H9 (cell line): ENCODE data around the gene SH3RF2. TPM values are rescaled to one million over a fixed set of nuclear protein-coding genes. Genes with fewer than 3 reads are reported as not detected.
"Not testable (repeated sequence)": the region's sequence is repeated elsewhere in the genome, so short reads cannot be mapped to it uniquely, and the experiment has no call there.

Experiments used
- DNase-seq: peaks from one replicate; pipeline ENCODE4 v3.0.0-alpha.2; 2017
- H2AFZ ChIP-seq: one replicate; pipeline ENCODE4 v1.6.1; 2013; ENCODE audit warnings: mild to moderate bottlenecking, low read length, control low read depth, moderate library complexity
- H2AK5ac ChIP-seq: 2 replicates; pipeline ENCODE4 v1.6.1; 2013; ENCODE audit warnings: low read length, control low read depth, mixed read lengths; ENCODE audit not compliant: insufficient read length
- H2BK120ac ChIP-seq: one replicate; pipeline ENCODE4 v1.6.1; 2013; ENCODE audit warnings: low read depth, mild to moderate bottlenecking, low read length, control low read depth, inconsistent platforms; ENCODE audit not compliant: poor library complexity, severe bottlenecking
- H2BK12ac ChIP-seq: 2 replicates; pipeline ENCODE4 v1.6.1; 2013; ENCODE audit warnings: low read length, control low read depth, mixed read lengths, low read depth; ENCODE audit not compliant: insufficient read length
- H2BK15ac ChIP-seq: 2 replicates; pipeline ENCODE4 v1.6.1; 2013; ENCODE audit warnings: low read depth, low read length, control low read depth
- H2BK20ac ChIP-seq: one replicate; pipeline ENCODE4 v1.6.1; 2013; ENCODE audit warnings: low read depth, mild to moderate bottlenecking, low read length, control low read depth, inconsistent platforms; ENCODE audit not compliant: poor library complexity, severe bottlenecking
- H2BK5ac ChIP-seq: 2 replicates; pipeline ENCODE4 v1.6.1; 2013; ENCODE audit warnings: low read length, control low read depth, mixed read lengths; ENCODE audit not compliant: insufficient read length
- H3K14ac ChIP-seq: 2 replicates; pipeline ENCODE4 v1.6.1; 2013; ENCODE audit warnings: low read length, control low read depth; ENCODE audit not compliant: insufficient read depth
- H3K18ac ChIP-seq: 2 replicates; pipeline ENCODE4 v1.6.1; 2013; ENCODE audit warnings: low read depth, mild to moderate bottlenecking, mixed read lengths, low read length, control low read depth; ENCODE audit not compliant: insufficient read length
- H3K23ac ChIP-seq: 2 replicates; pipeline ENCODE4 v1.6.1; 2013; ENCODE audit warnings: low read length, control low read depth, mixed read lengths, low read depth; ENCODE audit not compliant: insufficient read length
- H3K23me2 ChIP-seq: 2 replicates; pipeline ENCODE4 v1.6.1; 2013; ENCODE audit warnings: low read depth, mild to moderate bottlenecking, mixed read lengths, low read length, control low read depth; ENCODE audit not compliant: insufficient read length, poor library complexity, severe bottlenecking
- H3K27ac ChIP-seq: 2 replicates; pipeline ENCODE4 v1.5.1; 2013; ENCODE audit warnings: low read length, control low read depth, mixed read lengths, low read depth; ENCODE audit not compliant: insufficient read length
- H3K27me3 ChIP-seq: 2 replicates; pipeline ENCODE4 v1.6.1; 2013; ENCODE audit warnings: low read length, control low read depth, inconsistent platforms; ENCODE audit not compliant: insufficient read depth
- H3K4ac ChIP-seq: 2 replicates; pipeline ENCODE4 v1.6.1; 2013; ENCODE audit warnings: low read depth, mild to moderate bottlenecking, control low read depth, inconsistent platforms, low read length, moderate library complexity
- H3K4me1 ChIP-seq: 2 replicates; pipeline ENCODE4 v1.6.1; 2013; ENCODE audit warnings: low read length, control low read depth, inconsistent platforms; ENCODE audit not compliant: insufficient read depth
- H3K4me2 ChIP-seq: 2 replicates; pipeline ENCODE4 v1.6.1; 2013; ENCODE audit warnings: low read length, control low read depth, mixed read lengths; ENCODE audit not compliant: insufficient read length, insufficient read depth
- H3K56ac ChIP-seq: 2 replicates; pipeline ENCODE4 v1.6.1; 2013; ENCODE audit warnings: low read depth, mild to moderate bottlenecking, mixed read lengths, low read length, control low read depth; ENCODE audit not compliant: insufficient read length
- H3K79me1 ChIP-seq: 2 replicates; pipeline ENCODE4 v1.6.1; 2013; ENCODE audit warnings: low read depth, mild to moderate bottlenecking, moderate library complexity, low read length, control low read depth, inconsistent platforms; ENCODE audit not compliant: insufficient read depth, poor library complexity, severe bottlenecking
- H3K79me2 ChIP-seq: 2 replicates; pipeline ENCODE4 v1.6.1; 2013; ENCODE audit warnings: low read length, control low read depth, inconsistent platforms; ENCODE audit not compliant: insufficient read depth
- H3K9ac ChIP-seq: 2 replicates; pipeline ENCODE4 v1.6.1; 2013; ENCODE audit warnings: low read length, control low read depth, mixed read lengths; ENCODE audit not compliant: insufficient read length; ENCODE audit errors: extremely low read depth
- H3K9me3 ChIP-seq: one replicate; pipeline ENCODE4 v1.6.1; 2013; ENCODE audit warnings: low read depth, low read length, inconsistent platforms; ENCODE audit not compliant: control insufficient read depth
- H3T11ph ChIP-seq: one replicate; pipeline ENCODE4 v1.6.1; 2013; ENCODE audit warnings: mild to moderate bottlenecking, low read length, control low read depth, inconsistent platforms
- H4K20me1 ChIP-seq: one replicate; pipeline ENCODE4 v1.6.1; 2013; ENCODE audit not compliant: control insufficient read depth, insufficient read length, insufficient read depth
- H4K5ac ChIP-seq: 2 replicates; pipeline ENCODE4 v1.6.1; 2013; ENCODE audit warnings: low read depth, mild to moderate bottlenecking, mixed read lengths, low read length, control low read depth; ENCODE audit not compliant: insufficient read length
- H4K8ac ChIP-seq: replicated peaks from 2 replicates; pipeline ENCODE4 v1.6.1; 2013; ENCODE audit warnings: low read length, control low read depth, mixed read lengths, low read depth; ENCODE audit not compliant: insufficient read length
- H4K91ac ChIP-seq: 2 replicates; pipeline ENCODE4 v1.6.1; 2013; ENCODE audit warnings: low read depth, mild to moderate bottlenecking, moderate library complexity, mixed read lengths, low read length, control low read depth; ENCODE audit not compliant: insufficient read length
- H3K27ac Mint-ChIP-seq, 3 experiments: 2 replicates in 2 of 3; 3 replicates in 1 of 3; pipeline ENCODE4 v1.8.0; 2020 to 2021; ENCODE audit warnings: mixed read lengths in 3 of 3, mild to moderate bottlenecking in 1 of 3, moderate library complexity in 1 of 3
- H3K27me3 Mint-ChIP-seq: 2 replicates; pipeline ENCODE4 v1.8.0; 2021; ENCODE audit warnings: low read depth, mild to moderate bottlenecking, moderate library complexity, mixed read lengths
- H3K36me3 Mint-ChIP-seq, 3 experiments: 2 replicates in 2 of 3; 3 replicates in 1 of 3; pipeline ENCODE4 v1.8.0; 2020 to 2021; ENCODE audit warnings: low read depth in 3 of 3, mixed read lengths in 3 of 3; ENCODE audit not compliant: insufficient read depth in 1 of 3
- H3K4me1 Mint-ChIP-seq, 2 experiments: 2 replicates each; pipeline ENCODE4 v1.8.0; 2020; ENCODE audit warnings: mixed read lengths in 2 of 2
- H3K4me3 Mint-ChIP-seq, 2 experiments: 2 replicates in 1 of 2; 3 replicates in 1 of 2; pipeline ENCODE4 v1.8.0; 2020 to 2021; ENCODE audit warnings: mild to moderate bottlenecking in 2 of 2, mixed read lengths in 2 of 2, moderate library complexity in 1 of 2
- H3K9me3 Mint-ChIP-seq, 2 experiments: 2 replicates in 1 of 2; 3 replicates in 1 of 2; pipeline ENCODE4 v1.8.0; 2020; ENCODE audit warnings: mild to moderate bottlenecking in 2 of 2, mixed read lengths in 2 of 2, moderate library complexity in 1 of 2
- CTCF ChIP-seq: fragments of 200-600 bp; sonication (generic); conservative IDR thresholded peaks from 3 replicates; pipeline ENCODE4 v1.8.0; 2021; ENCODE audit warnings: antibody characterized with exemption, mild to moderate bottlenecking
- whole genome bisulfite sequencing: extraction: QIAGEN DNeasy Blood & Tissue Kit; methylation state at CpG from one replicate; pipeline ENCODE4 v1.1.7; 2013; ENCODE audit warnings: missing lambda C conversion rate, low lambda C conversion rate, mixed read lengths; ENCODE audit not compliant: insufficient read length; ENCODE audit errors: extremely low coverage; 5-methylcytosine and 5-hydroxymethylcytosine counted together
- total RNA-seq: library from RNA; stranded (reverse); gene quantifications from 2 replicates; pipeline ENCODE4 v1.2.1, GENCODE V29; 2021

SH3RF2 gene
- total RNA-seq, 1 experiment from 2014 or later: 0.66 TPM

- no peak overlapping the region for H2BK15ac ChIP-seq
- 0 out of 2 replicates have a peak, but pooled peaks cover 2% of the 10 kb centered on the region for H3K27me3 ChIP-seq
- Mint-ChIP-seq H3K4me1 (no peaks in the 10 kb centered on the region), H3K27me3 (no peaks in the 10 kb centered on the region), H3K9me3 (peaks cover 19 to 28% of the 10 kb centered on the region in 2 experiments), H3K4me3 (no peak overlapping the region), H3K36me3 (peaks cover 15 to 27% (median 20%) of the 10 kb centered on the region in 3 experiments), H3K27ac (no peak overlapping the region)
- no peak overlapping the region for H3K9ac ChIP-seq
- H3K4me2 ChIP-seq: no peak overlapping the region
- no peak overlapping the region for H2BK20ac ChIP-seq
- no CpG with 5 or more reads among the region's 3 CpGs for WGBS
- H3K4ac ChIP-seq: no peak overlapping the region
- H2AFZ ChIP-seq: no peak overlapping the region
- H2BK120ac ChIP-seq: no peak overlapping the region
- H4K91ac ChIP-seq: no peak overlapping the region
- no peak for DNase-seq
- TF ChIP-seq CTCF: no peak
- H2BK12ac ChIP-seq: no peak overlapping the region
- no peaks in the 10 kb centered on the region for H3K79me2 ChIP-seq
- H3K23me2 ChIP-seq: no peaks in the 10 kb centered on the region
- no peaks in the 10 kb centered on the region for H3K79me1 ChIP-seq
- H3K56ac ChIP-seq: no peak overlapping the region
- no peaks in the 10 kb centered on the region for H3K4me1 ChIP-seq
- H2AK5ac ChIP-seq: no peak overlapping the region
- H3K27ac ChIP-seq: no peak overlapping the region
- H3K18ac ChIP-seq: no peak overlapping the region
- no peak overlapping the region for H3K14ac ChIP-seq
- no peak overlapping the region for H2BK5ac ChIP-seq
- H3T11ph ChIP-seq: no peak overlapping the region
- H4K5ac ChIP-seq: no peak overlapping the region
- no peaks in the 10 kb centered on the region for H3K9me3 ChIP-seq
- H4K20me1 ChIP-seq: no peaks in the 10 kb centered on the region
- no peak overlapping the region for H3K23ac ChIP-seq
- H4K8ac ChIP-seq: no peak overlapping the region
Measured at GRCh38 chr5:145991044-145991575, 54.7 kb downstream of the SH3RF2 start.

- DNase-seq, H2AK5ac ChIP-seq, H3K4me3 Mint-ChIP-seq, H3K4ac ChIP-seq, H3K4me1 Mint-ChIP-seq, H3K27ac ChIP-seq, H2BK5ac ChIP-seq, H3K4me1 ChIP-seq, H3K56ac ChIP-seq, H4K5ac ChIP-seq, H3K18ac ChIP-seq, H3T11ph ChIP-seq, H4K20me1 ChIP-seq, H3K4me2 ChIP-seq, H3K27ac Mint-ChIP-seq, H3K27me3 ChIP-seq, H2BK12ac ChIP-seq, H3K79me2 ChIP-seq, H3K79me1 ChIP-seq, H2BK20ac ChIP-seq, H3K14ac ChIP-seq, H3K27me3 Mint-ChIP-seq, H3K9ac ChIP-seq, H2BK15ac ChIP-seq, H3K23ac ChIP-seq, H2BK120ac ChIP-seq, H3K9me3 ChIP-seq, H4K91ac ChIP-seq, H3K23me2 ChIP-seq, H4K8ac ChIP-seq, H2AFZ ChIP-seq: not testable (repeated sequence)
- peaks cover 19 to 28% of the 10 kb centered on the region in 2 experiments for H3K9me3 Mint-ChIP-seq
- H3K36me3 Mint-ChIP-seq: peaks cover 15 to 27% (median 20%) of the 10 kb centered on the region in 3 experiments
- no CpG with 5 or more reads among the region's 4 CpGs for WGBS
Measured at GRCh38 chr5:145993538-145993937, 57.2 kb downstream of the SH3RF2 start.
